ENCODE results near the gene REX1BD.

DNA sequence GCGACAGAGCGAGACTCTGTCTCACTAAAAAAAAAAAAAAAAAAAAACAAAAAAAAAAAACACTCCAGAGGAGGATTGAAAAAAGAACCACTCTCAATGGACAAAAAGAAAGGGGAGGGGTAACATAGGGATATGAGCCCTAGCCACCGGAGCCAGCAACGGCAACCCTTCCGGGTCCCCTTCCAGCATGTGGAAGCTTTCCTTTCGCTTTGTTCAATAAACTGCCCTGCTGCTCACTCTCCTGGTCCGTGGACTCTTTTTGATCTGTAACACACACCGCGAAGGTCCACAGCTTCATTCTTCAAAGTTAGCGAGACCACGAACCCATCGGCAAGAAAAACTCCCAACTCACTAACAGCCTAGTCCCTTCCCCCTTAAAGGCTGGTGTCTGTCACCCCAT is 1.0 kb upstream of the REX1BD start:
- TF ChIP-seq, protein P1, sequence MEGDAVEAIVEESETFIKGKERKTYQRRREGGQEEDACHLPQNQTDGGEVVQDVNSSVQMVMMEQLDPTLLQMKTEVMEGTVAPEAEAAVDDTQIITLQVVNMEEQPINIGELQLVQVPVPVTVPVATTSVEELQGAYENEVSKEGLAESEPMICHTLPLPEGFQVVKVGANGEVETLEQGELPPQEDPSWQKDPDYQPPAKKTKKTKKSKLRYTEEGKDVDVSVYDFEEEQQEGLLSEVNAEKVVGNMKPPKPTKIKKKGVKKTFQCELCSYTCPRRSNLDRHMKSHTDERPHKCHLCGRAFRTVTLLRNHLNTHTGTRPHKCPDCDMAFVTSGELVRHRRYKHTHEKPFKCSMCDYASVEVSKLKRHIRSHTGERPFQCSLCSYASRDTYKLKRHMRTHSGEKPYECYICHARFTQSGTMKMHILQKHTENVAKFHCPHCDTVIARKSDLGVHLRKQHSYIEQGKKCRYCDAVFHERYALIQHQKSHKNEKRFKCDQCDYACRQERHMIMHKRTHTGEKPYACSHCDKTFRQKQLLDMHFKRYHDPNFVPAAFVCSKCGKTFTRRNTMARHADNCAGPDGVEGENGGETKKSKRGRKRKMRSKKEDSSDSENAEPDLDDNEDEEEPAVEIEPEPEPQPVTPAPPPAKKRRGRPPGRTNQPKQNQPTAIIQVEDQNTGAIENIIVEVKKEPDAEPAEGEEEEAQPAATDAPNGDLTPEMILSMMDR (IDR thresholded peaks at IDR 0.05; ENCODE audit: low read depth, low read length, poor library complexity, severe bottlenecking) = no peak
- no peak for TF ChIP-seq EZH2phosphoT487 (IDR thresholded peaks at IDR 0.05; ENCODE audit: borderline replicate concordance, low read length)
